Left lung (tissue), 10 donors: Measurements from ENCODE around the gene MYH9. TPM values are rescaled to one million over a fixed set of nuclear protein-coding genes. Genes with fewer than 3 reads are reported as not detected.
"Not testable (repeated sequence)": the region's sequence is repeated elsewhere in the genome, so short reads cannot be mapped to it uniquely, and the experiment has no call there.

Experiments used
- ATAC-seq: fragments of 200-7000 bp; cut with Tn5 transposase; one replicate; pipeline ENCODE4 v1.9.1; 2020; ENCODE audit warnings: moderate library complexity
- DNase-seq, 4 donors: peaks; one replicate each; pipeline ENCODE4 v3.0.0-alpha.2; 2013 to 2020
- H3K27ac ChIP-seq, 2 donors: fragments of 200-600 bp; sonication (generic) in 1 of 2; one replicate each; pipeline versions ENCODE4 v1.5.0 to v1.8.0; 2020 to 2021
- H3K27me3 ChIP-seq, 2 donors: fragments of 200-600 bp; sonication (generic) in 1 of 2; one replicate each; pipeline versions ENCODE4 v1.5.0 to v1.8.0; 2020 to 2021
- H3K36me3 ChIP-seq, 2 donors: fragments of 200-600 bp; sonication (generic) in 1 of 2; one replicate each; pipeline versions ENCODE4 v1.5.0 to v1.8.0; 2020 to 2021
- H3K4me1 ChIP-seq, 2 donors: fragments of 200-600 bp; one replicate each; pipeline ENCODE4 v1.8.0; 2021
- H3K4me3 ChIP-seq, 2 donors: fragments of 200-600 bp; sonication (generic) in 1 of 2; one replicate each; pipeline versions ENCODE4 v1.5.0 to v1.8.0; 2020 to 2021; ENCODE audit warnings: mild to moderate bottlenecking in 1 of 2
- H3K9me3 ChIP-seq, 2 donors: fragments of 200-600 bp; sonication (generic) in 1 of 2; one replicate each; pipeline versions ENCODE4 v1.5.0 to v1.8.0; 2020 to 2021
- CTCF ChIP-seq, 2 donors: fragments of 200-600 bp; sonication (generic) in 1 of 2; IDR thresholded peaks; one replicate each; pipeline versions ENCODE4 v1.5.0 to v1.8.0; 2021; ENCODE audit warnings: antibody characterized with exemption in 2 of 2
- intact Hi-C, 2 donors: fragments of 100-400 bp; cut with DNase I; formaldehyde crosslinking; loops; one replicate each; pipeline versions ENCODE4 v1.11.2 to v1.14.2; 2022
- polyA plus RNA-seq, 6 donors: library from polyadenylated mRNA; unstranded; fragments of 120-200 nt; gene quantifications; one replicate each; pipeline ENCODE4 v1.2.1, GENCODE V29; 2013; ENCODE audit not compliant: insufficient read length in 6 of 6
- total RNA-seq, 2 donors: library from RNA; stranded (reverse); fragmentation: NEBNext Ultra II Directional; extraction: Animal tissue kit (Norgen Biotek cat#: 25700); gene quantifications; one replicate each; pipeline ENCODE4 v1.2.1, GENCODE V29; 2021
- donor health status: DM: no; HTN: yes; CAD: no.
- donor health status: DM: no; HTN: no; CAD: no.

Gene MYH9
- total and polyA plus RNA-seq, 8 donors: 225 to 761 (median 270) TPM

- H3K36me3 ChIP-seq: peaks cover 0 to 13% of the 10 kb centered on the region in 2 donors
- DNase-seq: peak in 1 of 4 donors; percentile 33
- intact Hi-C loops: no loop called here
- TF ChIP-seq CTCF (IDR thresholded peaks at IDR 0.05): no peak
- peak overlapping the region; percentile 82 to 85 for H3K27ac ChIP-seq
- H3K4me3 ChIP-seq: peak overlapping the region; percentile 26 to 72
- H3K4me1 ChIP-seq: peaks cover 15 to 61% of the 10 kb centered on the region in 2 donors
- H3K27me3 ChIP-seq: no peaks in the 10 kb centered on the region
- H3K9me3 ChIP-seq: no peaks in the 10 kb centered on the region
- peak; percentile 58 for ATAC-seq
These were observed 134.0 kb downstream of the MYH9 start for GRCh38 chr22:36253523-36254490.

GRCh38 chr22:36252754-36253522 lies 134.8 kb downstream of the MYH9 start, which contains the start of gene APOL1:
APOL1 (plus strand) TSS chr22:36253133; CDS start chr22:36254956, 1,823 bp downstream.
- Histone ChIP-seq H3K4me1 (peaks cover 15 to 53% of the 10 kb centered on the region in 2 donors), H3K4me3 (peak within 1 kb of the TSS; percentile 26 to 72), H3K27me3 (no peaks in the 10 kb centered on the region), H3K9me3 (no peaks in the 10 kb centered on the region), H3K27ac (peak within 1 kb of the TSS; percentile 82 to 85), H3K36me3 (peaks cover 0 to 8% of the 10 kb centered on the region in 2 donors)
- intact Hi-C loops: no loop called here
- ATAC-seq: peak; percentile 94
- peak in 1 of 4 donors; percentile 28 for DNase-seq
- no peak for TF ChIP-seq CTCF (IDR thresholded peaks at IDR 0.05)

- Histone ChIP-seq H3K4me1 (peaks cover 15 to 44% of the 10 kb centered on the region in 2 donors), H3K27ac (peak overlapping the region; percentile 82 to 85)
- H3K4me3 ChIP-seq, H3K27me3 ChIP-seq, ATAC-seq, DNase-seq, H3K9me3 ChIP-seq, H3K36me3 ChIP-seq, intact Hi-C loops: not testable (repeated sequence)
These were observed 135.7 kb downstream of the MYH9 start for GRCh38 chr22:36251979-36252608.

- not testable (repeated sequence) for ATAC-seq
These were observed 137.3 kb downstream of the MYH9 start for GRCh38 chr22:36250292-36250960.

GRCh38 chr22:36249160-36249559 lies 138.6 kb downstream of the MYH9 start:
- ATAC-seq: no peak
- Histone ChIP-seq H3K27ac (no peak overlapping the region), H3K4me3 (no peak overlapping the region), H3K9me3 (no peaks in the 10 kb centered on the region), H3K4me1 (peaks cover 8 to 21% of the 10 kb centered on the region in 2 donors), H3K27me3 (no peaks in the 10 kb centered on the region), H3K36me3 (no peaks in the 10 kb centered on the region)
- TF ChIP-seq CTCF (IDR thresholded peaks at IDR 0.05): no peak
- intact Hi-C loops: no loop called here
- DNase-seq: no peak

More at GRCh38 chr22:36250292-36250960, 137.3 kb downstream of the MYH9 start:
- intact Hi-C loops, H3K9me3 ChIP-seq, H3K27me3 ChIP-seq, DNase-seq, H3K4me3 ChIP-seq, H3K27ac ChIP-seq, H3K36me3 ChIP-seq: not testable (repeated sequence)
- peaks cover 15 to 32% of the 10 kb centered on the region in 2 donors for H3K4me1 ChIP-seq
